K562 (cell line): Measurements from ENCODE around the gene TRAIP.

Experiments
- CREM ChIP-seq: IDR thresholded peaks from 2 replicates; pipeline ENCODE4 v1.6.1; 2014; ENCODE audit warnings: antibody characterized with exemption, low read depth
- RB1 ChIP-seq: fragments of 450-650 bp; IDR thresholded peaks from 2 replicates; pipeline ENCODE4 v1.6.1; 2017; ENCODE audit warnings: low read depth, mild to moderate bottlenecking
- SIN3A ChIP-seq, 2 experiments: fragments of 150-350 bp in 1 of 2; IDR thresholded peaks; 2 replicates each; pipeline ENCODE4 v1.6.1; 2011 to 2016; ENCODE audit warnings: borderline replicate concordance in 2 of 2, low read depth in 2 of 2, low read length in 2 of 2, mild to moderate bottlenecking in 2 of 2, moderate library complexity in 2 of 2; ENCODE audit not compliant: control insufficient read depth in 1 of 2
- TF ChIP-seq, protein P1 (sequence below): conservative IDR thresholded peaks from 2 replicates; pipeline ENCODE4 v1.6.1; 2011; ENCODE audit warnings: low read depth, mild to moderate bottlenecking, low read length; ENCODE audit not compliant: control insufficient read depth
- TF ChIP-seq, protein P2 (sequence below), 3 experiments: IDR thresholded peaks in 2 of 3; conservative IDR thresholded peaks in 1 of 3; 2 replicates each; pipeline ENCODE4 v1.5.1; 2011 to 2012; ENCODE audit warnings: low read length in 3 of 3, mild to moderate bottlenecking in 3 of 3, control low read depth in 2 of 3, improper control_type of control experiment in 1 of 3, inconsistent platforms in 1 of 3, low read depth in 1 of 3, mixed read lengths in 1 of 3, moderate library complexity in 1 of 3; ENCODE audit not compliant: insufficient read depth in 2 of 3

DNA sequence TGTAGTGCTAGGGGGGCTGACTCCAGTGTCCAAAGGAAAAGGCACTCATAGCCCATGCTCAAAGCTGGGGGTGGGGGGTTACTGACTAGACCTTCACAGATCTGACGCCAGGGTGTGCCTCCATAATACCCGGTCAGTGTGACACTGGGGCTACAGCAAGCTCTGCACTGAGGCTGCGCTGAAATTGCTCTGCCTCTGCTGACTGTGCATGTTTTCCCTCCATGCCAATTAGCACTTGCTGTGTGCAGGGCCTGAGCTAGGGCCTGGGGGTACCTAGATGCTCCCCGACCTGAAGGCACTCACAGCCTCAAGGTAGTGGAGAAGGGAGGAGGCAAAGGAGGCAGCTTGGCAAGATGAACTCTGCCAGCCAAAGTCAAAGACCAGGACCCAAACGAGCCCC, 8.1 kb upstream of the TRAIP start:
- no peak for TF ChIP-seq SIN3A (IDR thresholded peaks at IDR 0.05; ENCODE audit: borderline replicate concordance in 2 of 2, control insufficient read depth in 1 of 2, low read depth in 2 of 2, low read length in 2 of 2)
- TF ChIP-seq CREM: no peak
- TF ChIP-seq, protein P1, sequence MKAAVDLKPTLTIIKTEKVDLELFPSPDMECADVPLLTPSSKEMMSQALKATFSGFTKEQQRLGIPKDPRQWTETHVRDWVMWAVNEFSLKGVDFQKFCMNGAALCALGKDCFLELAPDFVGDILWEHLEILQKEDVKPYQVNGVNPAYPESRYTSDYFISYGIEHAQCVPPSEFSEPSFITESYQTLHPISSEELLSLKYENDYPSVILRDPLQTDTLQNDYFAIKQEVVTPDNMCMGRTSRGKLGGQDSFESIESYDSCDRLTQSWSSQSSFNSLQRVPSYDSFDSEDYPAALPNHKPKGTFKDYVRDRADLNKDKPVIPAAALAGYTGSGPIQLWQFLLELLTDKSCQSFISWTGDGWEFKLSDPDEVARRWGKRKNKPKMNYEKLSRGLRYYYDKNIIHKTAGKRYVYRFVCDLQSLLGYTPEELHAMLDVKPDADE: no peak
- no peak for TF ChIP-seq RB1
- TF ChIP-seq, protein P2, sequence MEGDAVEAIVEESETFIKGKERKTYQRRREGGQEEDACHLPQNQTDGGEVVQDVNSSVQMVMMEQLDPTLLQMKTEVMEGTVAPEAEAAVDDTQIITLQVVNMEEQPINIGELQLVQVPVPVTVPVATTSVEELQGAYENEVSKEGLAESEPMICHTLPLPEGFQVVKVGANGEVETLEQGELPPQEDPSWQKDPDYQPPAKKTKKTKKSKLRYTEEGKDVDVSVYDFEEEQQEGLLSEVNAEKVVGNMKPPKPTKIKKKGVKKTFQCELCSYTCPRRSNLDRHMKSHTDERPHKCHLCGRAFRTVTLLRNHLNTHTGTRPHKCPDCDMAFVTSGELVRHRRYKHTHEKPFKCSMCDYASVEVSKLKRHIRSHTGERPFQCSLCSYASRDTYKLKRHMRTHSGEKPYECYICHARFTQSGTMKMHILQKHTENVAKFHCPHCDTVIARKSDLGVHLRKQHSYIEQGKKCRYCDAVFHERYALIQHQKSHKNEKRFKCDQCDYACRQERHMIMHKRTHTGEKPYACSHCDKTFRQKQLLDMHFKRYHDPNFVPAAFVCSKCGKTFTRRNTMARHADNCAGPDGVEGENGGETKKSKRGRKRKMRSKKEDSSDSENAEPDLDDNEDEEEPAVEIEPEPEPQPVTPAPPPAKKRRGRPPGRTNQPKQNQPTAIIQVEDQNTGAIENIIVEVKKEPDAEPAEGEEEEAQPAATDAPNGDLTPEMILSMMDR (IDR thresholded peaks at IDR 0.05 in 2 of 3, conservative IDR thresholded peaks at IDR 0.05 in 1 of 3; ENCODE audit: insufficient read depth in 2 of 3, low read depth in 1 of 3, low read length in 3 of 3): no peak
